HepG2 (cell line): ENCODE data around the gene SPTBN2. TPM values are rescaled to one million over a fixed set of nuclear protein-coding genes. Genes with fewer than 3 reads are reported as not detected.

Source experiments
- CBFB ChIP-seq: sonication (generic); formaldehyde crosslinking; IDR thresholded peaks from 2 replicates; pipeline ENCODE4 v1.4.0; 2020; ENCODE audit warnings: missing genetic modification reagents
- HHEX ChIP-seq: IDR thresholded peaks from 2 replicates; pipeline ENCODE4 v1.6.1; 2016; ENCODE audit warnings: control low read depth
- PHF8 ChIP-seq: sonication (generic); formaldehyde crosslinking; IDR thresholded peaks from 2 replicates; pipeline ENCODE4 v1.5.0; 2020; ENCODE audit warnings: missing genetic modification reagents
- PRMT3 ChIP-seq: sonication (generic); formaldehyde crosslinking; IDR thresholded peaks from 2 replicates; pipeline ENCODE4 v1.8.1; 2022; ENCODE audit warnings: low read depth, mild to moderate bottlenecking, moderate library complexity, missing genetic modification reagents, borderline replicate concordance
- RBFOX2 ChIP-seq: fragments of 200-400 bp; formaldehyde crosslinking; IDR thresholded peaks from 2 replicates; pipeline ENCODE4 v1.6.1; 2017; ENCODE audit warnings: low read depth, mild to moderate bottlenecking, low read length
- SP4 ChIP-seq: sonication (generic); formaldehyde crosslinking; IDR thresholded peaks from 2 replicates; pipeline ENCODE4 v1.8.1; 2023; ENCODE audit warnings: mild to moderate bottlenecking, missing genetic modification reagents
- ZNF891 ChIP-seq: sonication (generic); formaldehyde crosslinking; IDR thresholded peaks from 2 replicates; pipeline ENCODE4 v1.5.0; 2020; ENCODE audit warnings: mild to moderate bottlenecking, missing genetic modification reagents
- polyA plus RNA-seq, 8 experiments: library from polyadenylated mRNA; depleted of rRNA in 3 of 8; stranded (reverse) in 7 of 8; unstranded in 1 of 8; fragments of >200 nt; fragmentation: Illumina TruSeq in 4 of 8; extraction: Trizol in 4 of 8; gene quantifications; 2 replicates each; pipeline versions ENCODE4 v1.2.1 to v1.2.3, GENCODE V29; 2011 to 2016; ENCODE audit warnings: low read depth in 4 of 8, missing spikeins in 1 of 8, mixed read lengths in 1 of 8; ENCODE audit not compliant: insufficient read depth in 1 of 8
- total RNA-seq, 5 experiments: library from RNA; depleted of rRNA; stranded (reverse); fragments of >200 nt; fragmentation: Illumina TruSeq; extraction: Trizol; gene quantifications; 2 replicates each; pipeline ENCODE4 v1.2.3, GENCODE V29; 2016; ENCODE audit warnings: low read depth in 1 of 5
- TF ChIP-seq, protein P1 (sequence below): sonication (generic); formaldehyde crosslinking; IDR thresholded peaks from 2 replicates; pipeline ENCODE4 v1.8.0; 2022; ENCODE audit warnings: low read depth, missing genetic modification reagents
- TF ChIP-seq, protein P2 (sequence below): IDR thresholded peaks from 2 replicates; pipeline ENCODE4 v1.6.1; 2016
- TF ChIP-seq, protein P3 (sequence below): sonication (generic); formaldehyde crosslinking; IDR thresholded peaks from 2 replicates; pipeline ENCODE4 v1.5.0; 2020; ENCODE audit warnings: mild to moderate bottlenecking, missing genetic modification reagents

SPTBN2 gene
- total and polyA plus RNA-seq, 2 of the 13 experiments (the other 11 are each of a cell fraction or from before 2014, with no cell fraction given), result 0.65 to 4.0 TPM

DNA sequence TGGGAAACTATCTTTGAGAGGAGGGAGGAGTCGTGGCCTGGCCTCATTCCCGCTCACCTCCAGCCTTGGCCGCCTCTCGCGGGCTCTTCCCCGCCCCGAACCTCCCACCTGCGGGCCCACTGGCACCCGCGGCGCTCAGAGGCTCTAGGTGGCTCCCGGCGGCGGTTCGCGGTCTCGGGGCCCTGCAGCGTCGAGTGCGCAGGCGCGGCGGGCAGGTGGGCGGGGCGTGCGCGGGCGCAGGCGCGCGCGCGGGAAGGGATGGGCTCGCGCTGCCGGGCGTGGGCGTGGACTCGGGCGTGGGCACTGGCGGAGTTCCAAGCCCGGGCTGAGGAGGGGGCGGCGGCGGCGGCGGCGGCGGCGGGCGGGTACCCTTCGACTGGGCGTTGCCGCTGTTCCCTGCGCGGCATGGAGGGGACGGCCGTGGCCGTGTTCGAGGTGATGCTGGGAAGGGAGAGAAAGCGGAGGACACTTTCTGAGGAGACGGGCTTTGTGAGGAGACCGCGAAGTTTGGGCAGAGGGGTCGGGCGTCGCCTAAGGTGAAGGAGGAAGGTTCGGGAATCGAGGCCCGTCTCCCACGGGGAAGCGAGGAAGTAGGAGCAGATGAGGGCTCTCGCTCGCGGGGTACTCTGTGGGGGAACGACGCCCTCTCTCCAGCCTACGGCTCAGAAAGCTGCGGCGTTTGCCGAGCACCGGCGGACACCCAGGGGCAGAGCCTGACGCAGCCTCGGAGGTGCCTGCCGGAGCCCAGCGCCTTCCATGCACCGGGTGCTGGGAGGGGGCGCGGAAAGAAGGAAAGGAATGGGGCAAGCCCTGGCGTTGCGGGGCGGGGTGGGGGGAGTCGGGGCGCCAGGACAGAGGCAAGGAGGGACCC, 15.7 kb upstream of the SPTBN2 start (continued):
- TF ChIP-seq, protein P1, sequence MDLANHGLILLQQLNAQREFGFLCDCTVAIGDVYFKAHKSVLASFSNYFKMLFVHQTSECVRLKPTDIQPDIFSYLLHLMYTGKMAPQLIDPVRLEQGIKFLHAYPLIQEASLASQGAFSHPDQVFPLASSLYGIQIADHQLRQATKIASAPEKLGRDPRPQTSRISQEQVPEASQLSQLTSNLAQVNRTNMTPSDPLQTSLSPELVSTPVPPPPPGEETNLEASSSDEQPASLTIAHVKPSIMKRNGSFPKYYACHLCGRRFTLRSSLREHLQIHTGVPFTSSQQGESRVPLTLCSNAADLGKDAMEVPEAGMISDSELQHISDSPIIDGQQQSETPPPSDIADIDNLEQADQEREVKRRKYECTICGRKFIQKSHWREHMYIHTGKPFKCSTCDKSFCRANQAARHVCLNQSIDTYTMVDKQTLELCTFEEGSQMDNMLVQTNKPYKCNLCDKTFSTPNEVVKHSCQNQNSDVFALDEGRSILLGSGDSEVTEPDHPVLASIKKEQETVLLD (CRISPR knock-in tag), result peak; percentile 47; the same call in 1 of the 2 replicates
- TF ChIP-seq CBFB, result 0 out of 2 replicates have a peak, but pooled peaks have one; percentile 18
- TF ChIP-seq PHF8 (CRISPR knock-in tag), result peak; percentile 94
- TF ChIP-seq PRMT3 (CRISPR knock-in tag), result 0 out of 2 replicates have a peak, but pooled peaks have one; percentile 36
- TF ChIP-seq, protein P2, sequence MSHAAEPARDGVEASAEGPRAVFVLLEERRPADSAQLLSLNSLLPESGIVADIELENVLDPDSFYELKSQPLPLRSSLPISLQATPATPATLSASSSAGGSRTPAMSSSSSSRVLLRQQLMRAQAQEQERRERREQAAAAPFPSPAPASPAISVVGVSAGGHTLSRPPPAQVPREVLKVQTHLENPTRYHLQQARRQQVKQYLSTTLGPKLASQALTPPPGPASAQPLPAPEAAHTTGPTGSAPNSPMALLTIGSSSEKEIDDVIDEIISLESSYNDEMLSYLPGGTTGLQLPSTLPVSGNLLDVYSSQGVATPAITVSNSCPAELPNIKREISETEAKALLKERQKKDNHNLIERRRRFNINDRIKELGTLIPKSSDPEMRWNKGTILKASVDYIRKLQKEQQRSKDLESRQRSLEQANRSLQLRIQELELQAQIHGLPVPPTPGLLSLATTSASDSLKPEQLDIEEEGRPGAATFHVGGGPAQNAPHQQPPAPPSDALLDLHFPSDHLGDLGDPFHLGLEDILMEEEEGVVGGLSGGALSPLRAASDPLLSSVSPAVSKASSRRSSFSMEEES (CRISPR knock-in tag), result no peak
- TF ChIP-seq, protein P3, sequence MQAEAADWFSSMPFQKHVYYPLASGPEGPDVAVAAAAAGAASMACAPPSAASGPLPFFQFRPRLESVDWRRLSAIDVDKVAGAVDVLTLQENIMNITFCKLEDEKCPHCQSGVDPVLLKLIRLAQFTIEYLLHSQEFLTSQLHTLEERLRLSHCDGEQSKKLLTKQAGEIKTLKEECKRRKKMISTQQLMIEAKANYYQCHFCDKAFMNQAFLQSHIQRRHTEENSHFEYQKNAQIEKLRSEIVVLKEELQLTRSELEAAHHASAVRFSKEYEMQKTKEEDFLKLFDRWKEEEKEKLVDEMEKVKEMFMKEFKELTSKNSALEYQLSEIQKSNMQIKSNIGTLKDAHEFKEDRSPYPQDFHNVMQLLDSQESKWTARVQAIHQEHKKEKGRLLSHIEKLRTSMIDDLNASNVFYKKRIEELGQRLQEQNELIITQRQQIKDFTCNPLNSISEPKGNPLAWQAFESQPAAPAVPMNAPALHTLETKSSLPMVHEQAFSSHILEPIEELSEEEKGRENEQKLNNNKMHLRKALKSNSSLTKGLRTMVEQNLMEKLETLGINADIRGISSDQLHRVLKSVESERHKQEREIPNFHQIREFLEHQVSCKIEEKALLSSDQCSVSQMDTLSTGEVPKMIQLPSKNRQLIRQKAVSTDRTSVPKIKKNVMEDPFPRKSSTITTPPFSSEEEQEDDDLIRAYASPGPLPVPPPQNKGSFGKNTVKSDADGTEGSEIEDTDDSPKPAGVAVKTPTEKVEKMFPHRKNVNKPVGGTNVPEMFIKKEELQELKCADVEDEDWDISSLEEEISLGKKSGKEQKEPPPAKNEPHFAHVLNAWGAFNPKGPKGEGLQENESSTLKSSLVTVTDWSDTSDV, result 0 out of 2 replicates have a peak, but pooled peaks have one; percentile 9
- no peak for TF ChIP-seq HHEX
- peak; percentile 30; the same call in 1 of the 2 replicates for TF ChIP-seq ZNF891 (CRISPR knock-in tag)
- peak; percentile 88 for TF ChIP-seq RBFOX2
- TF ChIP-seq SP4 (CRISPR knock-in tag), result peak; percentile 70; the same call in 1 of the 2 replicates
- TF ChIP-seq, all 625 proteins: peak for 161
